Daoy (cell line): ENCODE measurements around the gene KAZN. TPM values are rescaled to one million over a fixed set of nuclear protein-coding genes. Genes with fewer than 3 reads are reported as not detected.

Experiments
- DNase-seq: peaks from one replicate; pipeline ENCODE4 v3.0.0-alpha.2; 2015; ENCODE audit warnings: low read depth
- total RNA-seq: library from RNA; depleted of rRNA; stranded (reverse); fragments of >200 nt; shearing (Covaris generic); gene quantifications from 2 replicates; pipeline ENCODE4 v1.2.3, GENCODE V29; 2014

KAZN gene
- total RNA-seq, 1 experiment from 2014 or later = 6.3 TPM

DNA sequence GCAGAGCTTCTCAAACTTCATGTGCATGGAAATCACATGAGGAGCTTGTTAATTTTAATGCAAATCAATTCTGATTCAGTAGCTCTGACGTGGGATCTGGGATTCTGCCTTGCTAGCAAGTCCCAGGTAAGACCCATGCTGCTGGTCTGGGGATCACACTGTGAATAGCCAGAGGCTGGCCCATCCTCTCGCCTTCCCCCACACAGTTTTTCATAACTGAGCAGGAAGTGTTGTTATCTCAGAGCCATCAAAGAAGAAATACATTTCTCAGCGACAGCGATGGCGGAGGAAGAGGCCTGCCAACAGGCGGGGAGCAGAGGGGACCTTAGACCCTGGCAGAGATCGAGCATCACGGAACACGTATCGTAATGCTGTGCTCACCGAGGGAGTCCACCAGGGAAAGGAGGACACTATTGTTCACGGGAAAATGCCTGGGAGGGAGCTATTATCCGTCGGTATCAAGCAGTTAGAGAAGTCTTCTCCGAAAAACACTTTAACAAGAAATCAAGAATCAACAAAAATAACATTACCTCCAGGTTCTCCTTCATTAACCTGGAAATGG lies 286.2 kb downstream of the KAZN start:
- no peak for DNase-seq

DNA sequence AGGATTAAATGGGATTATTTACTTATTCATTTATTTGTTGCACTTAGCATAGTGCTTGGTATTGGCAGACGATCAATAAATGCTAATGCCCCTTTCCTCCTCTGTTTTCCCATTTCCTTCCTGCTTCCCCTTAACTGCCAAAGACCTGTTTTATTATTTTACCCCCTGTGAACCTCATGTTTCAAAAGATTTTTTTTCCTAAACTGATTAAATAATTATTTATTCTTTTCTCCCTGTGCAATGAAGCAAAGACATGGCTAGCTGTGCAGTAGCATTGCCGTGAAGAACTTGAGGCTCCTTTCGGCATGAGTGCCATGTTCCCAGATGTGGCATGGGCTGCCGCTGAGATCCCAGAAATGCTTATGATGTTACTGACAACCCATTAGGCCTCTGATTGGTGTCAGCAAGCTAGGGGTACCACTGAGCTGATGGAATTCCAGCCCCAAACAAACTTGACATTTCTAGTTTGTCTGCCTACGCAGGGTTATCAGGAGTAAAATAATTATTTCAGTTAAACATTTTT lies 288.6 kb downstream of the KAZN start:
- no peak for DNase-seq

DNA sequence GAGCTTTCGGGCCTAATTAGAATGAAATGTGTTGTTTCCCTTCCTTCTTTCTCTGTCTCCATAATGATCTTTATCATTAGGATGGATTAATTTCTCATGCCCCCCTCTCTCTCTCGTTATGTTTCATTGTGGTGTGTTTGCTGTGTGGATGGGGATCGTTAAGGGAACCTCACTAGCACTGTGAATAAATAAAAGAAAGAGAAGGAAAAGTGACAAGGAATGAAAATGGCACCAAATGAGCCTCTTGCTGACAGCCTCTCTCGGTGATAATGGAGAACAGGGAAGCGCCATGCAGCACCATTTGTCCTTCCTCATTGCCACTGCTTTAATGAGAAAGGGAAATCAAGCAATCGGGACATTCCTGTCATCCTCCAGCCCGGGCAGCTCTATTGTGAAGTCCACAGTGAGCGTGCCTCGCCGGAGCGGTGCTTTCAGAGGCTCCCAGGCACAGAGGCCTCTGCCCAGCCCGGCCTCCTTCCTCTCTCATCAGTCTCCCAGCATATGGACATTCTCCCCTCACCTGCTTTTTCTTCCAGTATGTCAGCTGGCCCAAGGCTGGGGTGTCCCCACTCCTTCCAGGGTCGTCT lies 289.4 kb downstream of the KAZN start:
- no peak for DNase-seq

- no peak for DNase-seq
These were observed 289.9 kb downstream of the KAZN start for GRCh38 chr1:14888374-14888773.

- no peak for DNase-seq
These were observed 291.4 kb downstream of the KAZN start for GRCh38 chr1:14889825-14890440.

DNA sequence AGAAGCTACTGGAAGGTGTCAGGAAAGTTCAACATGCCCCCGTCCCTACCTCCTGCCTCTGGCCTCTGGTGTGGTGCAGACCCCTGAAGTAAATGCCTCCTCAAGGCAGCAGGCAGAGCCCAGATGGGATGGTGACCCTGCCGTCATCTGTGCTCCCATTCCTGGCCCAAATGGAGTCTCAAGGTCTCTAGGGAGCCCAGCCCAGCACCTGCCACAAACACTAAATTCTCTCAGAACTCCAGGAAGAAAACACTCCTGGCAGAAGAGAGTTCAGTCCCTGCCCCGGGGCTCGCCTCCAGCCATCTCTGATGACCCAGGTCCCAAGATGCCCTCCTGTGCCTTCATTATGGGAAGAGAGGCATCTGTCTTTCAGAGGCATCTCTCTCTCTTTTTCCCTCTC lies 293.5 kb downstream of the KAZN start:
- DNase-seq = no peak

- peak; percentile 57 for DNase-seq
These were observed 296.5 kb downstream of the KAZN start for GRCh38 chr1:14894811-14895560.

- DNase-seq = no peak
These were observed 297.2 kb downstream of the KAZN start for GRCh38 chr1:14895727-14896126.

DNA sequence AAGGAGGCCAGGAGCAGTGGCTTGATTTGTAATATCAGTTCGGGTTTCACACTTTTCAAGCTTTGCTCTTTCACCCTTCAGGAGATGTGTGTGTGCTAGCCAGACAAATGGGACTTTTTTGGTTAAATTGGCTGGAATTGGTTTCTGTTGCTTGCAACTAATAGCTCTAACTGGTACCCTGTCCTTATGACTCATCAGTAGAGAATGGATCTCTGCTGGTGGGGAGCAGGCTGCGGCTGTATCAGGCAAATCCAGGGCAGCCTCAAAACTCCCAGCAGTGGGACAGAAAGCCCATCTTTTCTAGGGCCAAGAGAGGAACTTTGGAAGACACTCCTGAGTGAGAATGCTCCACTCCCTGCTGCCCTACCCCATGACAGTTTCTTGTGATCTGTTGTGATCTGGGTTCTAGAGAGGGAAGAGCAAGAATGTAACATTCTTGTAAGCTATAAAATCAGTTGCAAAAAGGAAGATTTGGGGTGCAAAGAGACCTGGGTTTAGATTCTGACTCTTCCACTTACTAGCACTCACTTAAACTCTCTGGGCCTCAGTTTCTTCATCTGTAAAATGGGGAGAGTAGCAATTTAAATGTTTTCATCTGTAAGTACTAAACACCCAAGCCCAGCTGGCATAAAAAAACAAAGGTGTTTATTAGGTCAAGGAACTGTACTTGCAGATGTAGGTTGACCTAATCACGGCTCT lies 298.0 kb downstream of the KAZN start:
- peak; percentile 35 for DNase-seq

DNA sequence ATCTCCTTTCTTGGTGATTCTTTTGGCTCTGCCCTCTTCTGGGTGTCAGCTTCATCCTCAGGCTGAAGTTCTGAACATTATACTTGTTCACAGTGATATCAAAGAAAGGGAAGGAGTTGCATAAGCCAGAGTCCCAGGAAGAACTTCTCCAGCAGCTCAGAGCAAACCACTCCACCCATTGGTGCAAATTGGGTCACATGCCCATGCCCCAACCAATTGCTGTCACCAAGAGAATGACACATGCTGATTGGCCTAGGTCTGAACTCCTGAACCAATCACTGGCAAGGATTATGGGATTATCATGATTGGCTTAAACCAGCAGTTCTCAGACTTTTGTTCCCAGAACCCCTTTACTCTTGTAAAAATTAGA lies 298.6 kb downstream of the KAZN start:
- no peak for DNase-seq

GRCh38 chr1:14897547-14897946 lies 299.1 kb downstream of the KAZN start:
- DNase-seq = no peak

DNA sequence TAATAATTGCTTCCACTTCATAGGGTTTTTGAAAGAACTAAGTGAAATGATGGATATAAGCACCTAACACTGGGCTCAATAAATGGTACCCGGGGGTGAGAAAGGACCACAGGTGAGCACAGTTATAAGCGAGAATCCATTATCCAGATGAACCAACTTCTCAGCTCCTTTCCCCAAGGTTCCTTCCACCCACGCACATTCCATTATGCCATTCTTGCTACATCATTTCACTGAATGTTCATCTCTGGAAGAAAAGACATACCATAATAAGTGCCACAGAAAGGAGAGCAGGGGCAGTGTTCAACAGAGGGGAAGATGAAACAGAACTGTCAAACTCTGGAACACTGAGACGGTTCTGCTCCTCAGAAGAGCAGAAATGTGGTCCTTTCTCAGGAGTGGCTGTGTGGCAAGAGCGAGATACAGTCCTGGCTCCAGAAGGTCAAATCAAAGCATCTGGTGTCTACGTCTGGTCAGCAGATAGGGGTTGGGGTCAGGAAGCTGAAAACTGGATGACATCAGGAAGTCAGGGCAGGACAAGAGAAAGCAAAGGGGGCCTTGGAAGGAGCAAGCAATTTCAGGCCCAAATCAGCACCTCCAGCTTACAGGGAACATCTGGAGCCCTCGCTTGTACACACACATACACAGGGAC lies 299.6 kb downstream of the KAZN start:
- no peak for DNase-seq

DNA sequence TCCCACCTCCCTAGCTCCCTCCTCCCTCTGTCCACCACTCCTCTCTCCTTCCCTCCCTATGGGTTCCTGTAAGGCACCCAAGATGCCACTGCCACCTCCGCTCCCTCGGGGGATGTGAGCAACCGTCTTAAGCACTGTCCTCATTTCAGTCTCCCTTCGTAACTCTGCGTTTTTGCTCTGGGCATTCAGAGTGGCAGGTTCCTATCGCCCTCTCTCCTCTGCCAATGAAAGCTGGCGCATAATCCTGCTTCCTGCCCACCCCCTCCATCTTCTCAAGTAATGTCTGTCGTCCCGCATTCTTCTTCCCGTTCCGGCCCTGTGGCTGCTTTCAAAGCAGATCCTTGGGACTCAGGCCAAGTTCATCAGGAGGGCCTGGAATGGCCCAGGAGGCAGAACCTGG lies 301.2 kb downstream of the KAZN start:
- no peak for DNase-seq

- no peak for DNase-seq
These were observed 303.0 kb downstream of the KAZN start for GRCh38 chr1:14901371-14901954.

GRCh38 chr1:14903922-14904321 lies 305.4 kb downstream of the KAZN start:
- DNase-seq = no peak

GRCh38 chr1:14906665-14907064 lies 308.2 kb downstream of the KAZN start:
- DNase-seq = no peak

DNA sequence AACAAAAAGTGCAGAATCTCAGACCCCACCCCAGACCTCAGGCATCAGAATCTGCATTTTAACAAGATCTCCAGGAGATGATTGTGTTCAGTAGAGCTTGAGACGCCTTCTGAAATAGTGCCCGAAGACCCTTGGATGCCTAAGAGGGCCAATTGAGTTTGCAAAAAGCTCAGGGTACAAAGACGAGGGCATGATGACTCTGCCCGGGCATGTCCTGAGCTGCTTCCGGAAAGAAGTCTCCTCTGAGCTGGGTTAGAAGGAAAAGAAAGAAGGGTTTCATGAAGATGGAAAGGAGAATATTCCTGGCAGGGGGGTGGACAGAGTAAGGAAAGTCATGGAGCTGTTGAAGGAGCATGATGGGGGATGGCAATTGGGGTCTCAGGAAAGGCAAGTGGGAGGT lies 308.9 kb downstream of the KAZN start:
- DNase-seq = no peak

DNA sequence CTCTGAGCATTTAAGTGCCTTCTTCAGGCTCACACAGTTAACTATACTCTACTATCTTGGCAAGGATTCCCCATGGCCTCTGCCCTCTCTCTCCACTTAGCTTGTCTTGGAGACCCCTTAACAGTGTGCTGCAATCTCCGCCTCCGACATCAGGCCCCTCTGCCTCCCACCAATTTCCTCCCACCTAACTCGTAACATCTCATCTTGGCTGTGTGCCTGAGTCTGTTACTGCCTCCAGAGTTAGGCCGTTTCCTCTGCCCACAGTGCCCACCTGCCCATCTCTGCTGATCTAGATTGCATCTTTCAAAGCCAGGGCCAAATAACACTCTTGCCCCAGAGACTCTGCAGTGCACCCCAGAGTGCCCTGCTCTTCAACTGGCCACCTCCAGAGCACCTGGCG lies 310.8 kb downstream of the KAZN start:
- DNase-seq = no peak

DNA sequence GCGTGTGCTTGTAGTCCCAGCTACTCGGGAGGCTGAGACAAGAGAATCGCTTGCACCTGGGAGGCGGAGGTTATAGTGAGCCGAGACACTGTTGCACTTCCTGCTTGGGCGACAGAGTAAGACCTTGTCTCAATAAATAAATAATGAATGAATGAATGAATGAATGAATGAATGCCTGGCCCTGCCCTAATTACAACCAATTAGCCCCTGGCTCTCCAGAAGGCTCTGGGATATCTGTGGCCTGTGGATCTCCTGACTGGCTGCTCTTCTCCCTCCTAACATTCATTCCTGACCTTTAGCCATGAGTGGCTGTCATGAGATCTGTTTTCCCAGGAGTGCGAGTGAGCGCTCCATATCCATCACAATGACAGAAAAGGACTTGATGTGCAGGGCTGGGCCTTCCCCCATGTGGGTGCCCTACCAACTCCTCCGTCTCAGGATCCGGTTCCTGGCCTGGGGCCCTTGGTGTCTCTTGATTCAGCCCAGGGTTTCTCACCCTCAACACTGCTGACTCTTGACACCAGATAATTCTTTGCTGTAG lies 311.5 kb downstream of the KAZN start:
- no peak for DNase-seq

- peak; percentile 31 for DNase-seq
These were observed 312.7 kb downstream of the KAZN start for GRCh38 chr1:14910984-14911721.
